ENCODE results near the gene LDLRAD3.

Gene LDLRAD3

DNA sequence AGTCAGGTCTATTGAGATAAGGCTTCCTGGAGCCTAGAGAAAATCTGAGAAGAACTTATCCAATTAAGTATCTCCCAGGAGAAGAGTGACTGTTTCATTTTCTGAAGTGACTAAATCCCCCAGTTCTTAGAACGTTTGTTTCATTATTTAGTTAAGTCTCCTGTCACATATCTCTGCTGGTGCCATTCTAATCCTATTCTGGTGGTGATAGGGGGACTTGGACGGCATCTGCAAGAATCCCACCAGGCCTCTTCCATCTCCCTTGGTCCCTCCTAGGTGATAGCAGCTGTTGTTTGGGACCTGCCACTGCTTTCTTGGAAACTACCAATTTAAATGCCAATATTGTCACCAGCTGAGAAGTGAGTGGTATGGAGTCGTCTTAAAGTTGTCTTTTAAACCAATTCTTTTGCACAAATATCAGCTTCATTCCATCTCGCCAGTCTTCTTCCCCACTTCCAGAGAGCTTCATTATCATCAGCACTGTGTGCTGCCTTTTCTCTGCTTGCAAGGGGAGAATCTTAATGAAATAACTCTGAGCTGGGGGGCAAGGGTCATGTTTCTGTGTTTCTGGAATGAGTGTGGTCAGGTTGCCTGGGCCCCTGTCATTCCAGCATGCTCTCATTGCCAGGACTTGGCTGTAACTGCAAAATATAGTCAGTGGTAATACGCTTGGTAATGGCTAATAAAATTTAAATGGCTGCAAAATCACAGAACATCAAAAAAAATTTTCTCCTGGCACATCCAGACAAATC is 104.8 kb downstream of the LDLRAD3 start:
- H3K9me3 ChIP-seq (ENCODE audit: control extremely low read depth in 1 of 5, control insufficient read depth in 4 of 5, insufficient read depth in 2 of 5, low read depth in 1 of 5, low read length in 4 of 5): peaks cover 0 to 2% (median 0%) of the 10 kb centered on the region in 5 experiments
- ChIA-PET POLR2A (no interaction called here), CTCF (interaction anchor here (1.3 to 2.4 kb wide), 4 partner anchors 8 to 83 kb away, joined by 4 to 7 read pairs (median 4); no protein-coding TSS in a partner anchor)
- DNase-seq: no peak
- H3K4me1 ChIP-seq (ENCODE audit: control extremely low read depth in 1 of 4, control insufficient read depth in 4 of 4, insufficient read depth in 4 of 4, low read length in 3 of 4): peaks cover 0 to 6% (median 3%) of the 10 kb centered on the region in 4 experiments
- H3K4me3 ChIP-seq (ENCODE audit: control insufficient read depth in 1 of 7, extremely low read depth in 1 of 7, insufficient read depth in 4 of 7, low read depth in 2 of 7, low read length in 6 of 7): no peak overlapping the region
- 83% methylated on average over 1 of the region's 5 CpGs for WGBS (ENCODE audit: insufficient coverage)
- peaks cover 0 to 5% (median 0%) of the 10 kb centered on the region in 5 experiments for H3K27me3 ChIP-seq (replicated peaks in 2 of 5; ENCODE audit: control insufficient read depth in 4 of 5, insufficient read depth in 5 of 5, low read length in 4 of 5)
- H3K36me3 ChIP-seq (ENCODE audit: control insufficient read depth in 4 of 4, insufficient read depth in 4 of 4, low read length in 3 of 4): no peaks in the 10 kb centered on the region
- no peak overlapping the region for H3K27ac ChIP-seq (ENCODE audit: insufficient read depth in 1 of 2, low read depth in 1 of 2, low read length in 2 of 2, poor library complexity in 1 of 2, severe bottlenecking in 2 of 2)

DNA sequence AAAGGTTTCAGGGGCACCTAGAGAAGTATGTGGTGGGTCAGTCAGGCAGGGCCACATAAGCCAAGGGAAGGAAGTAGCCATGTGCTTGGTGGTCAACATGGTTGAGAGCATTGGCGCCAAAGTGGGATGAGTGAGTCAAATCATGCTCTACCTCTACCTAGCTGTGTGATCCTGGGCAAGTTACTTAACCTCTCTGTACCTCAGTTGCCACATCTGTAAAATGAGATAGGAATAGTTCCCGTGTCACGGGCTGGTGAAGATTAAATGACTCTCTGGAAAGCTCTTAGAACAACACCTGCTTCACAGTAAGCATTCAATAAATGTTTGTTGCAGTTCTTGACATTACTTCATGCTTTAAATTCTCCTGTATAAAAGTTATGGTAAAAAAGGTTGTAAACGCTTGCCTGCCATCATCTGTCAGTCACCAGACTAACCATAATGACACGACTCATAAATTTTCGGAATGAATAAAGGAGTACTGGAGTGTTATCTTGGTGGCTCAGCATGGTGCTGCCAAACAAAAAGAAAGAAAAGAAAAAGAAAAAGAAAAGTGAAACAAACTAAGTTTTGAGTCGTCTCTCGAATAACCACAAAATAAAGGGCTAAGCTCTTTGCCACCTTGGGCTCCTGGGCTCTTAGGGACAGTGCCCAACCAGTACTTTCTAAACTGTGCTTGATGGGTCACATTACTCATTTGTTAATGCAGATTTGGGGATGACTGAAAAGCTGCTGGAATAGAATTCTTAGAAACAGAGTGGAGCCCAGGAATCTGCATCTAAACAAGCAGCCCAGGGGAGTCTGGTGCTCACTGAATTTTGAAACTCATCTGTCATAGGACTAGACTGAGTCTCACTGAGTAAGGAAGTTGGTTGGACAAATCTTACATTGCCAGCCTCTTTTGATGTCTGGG is 107.6 kb downstream of the LDLRAD3 start:
- DNase-seq: no peak
- Histone ChIP-seq H3K4me3 (ENCODE audit: control insufficient read depth in 1 of 7, extremely low read depth in 1 of 7, insufficient read depth in 4 of 7, low read depth in 2 of 7, low read length in 6 of 7) (no peak overlapping the region), H3K36me3 (ENCODE audit: control insufficient read depth in 4 of 4, insufficient read depth in 4 of 4, low read length in 3 of 4) (no peaks in the 10 kb centered on the region), H3K27ac (ENCODE audit: insufficient read depth in 1 of 2, low read depth in 1 of 2, low read length in 2 of 2, poor library complexity in 1 of 2, severe bottlenecking in 2 of 2) (no peak overlapping the region), H3K27me3 (replicated peaks in 2 of 5; ENCODE audit: control insufficient read depth in 4 of 5, insufficient read depth in 5 of 5, low read length in 4 of 5) (peaks cover 0 to 6% (median 0%) of the 10 kb centered on the region in 5 experiments), H3K9me3 (ENCODE audit: control extremely low read depth in 1 of 5, control insufficient read depth in 4 of 5, insufficient read depth in 2 of 5, low read depth in 1 of 5, low read length in 4 of 5) (peaks cover 0 to 2% (median 0%) of the 10 kb centered on the region in 5 experiments), H3K4me1 (ENCODE audit: control extremely low read depth in 1 of 4, control insufficient read depth in 4 of 4, insufficient read depth in 4 of 4, low read length in 3 of 4) (no peaks in the 10 kb centered on the region)
- ChIA-PET CTCF (interaction anchor here (1.4 kb wide), 1 partner anchor 11 kb away, joined by 5 read pairs; no protein-coding TSS in a partner anchor), POLR2A (no interaction called here)
- 89% methylated on average over 5 of the region's 8 CpGs for WGBS (ENCODE audit: insufficient coverage)

DNA sequence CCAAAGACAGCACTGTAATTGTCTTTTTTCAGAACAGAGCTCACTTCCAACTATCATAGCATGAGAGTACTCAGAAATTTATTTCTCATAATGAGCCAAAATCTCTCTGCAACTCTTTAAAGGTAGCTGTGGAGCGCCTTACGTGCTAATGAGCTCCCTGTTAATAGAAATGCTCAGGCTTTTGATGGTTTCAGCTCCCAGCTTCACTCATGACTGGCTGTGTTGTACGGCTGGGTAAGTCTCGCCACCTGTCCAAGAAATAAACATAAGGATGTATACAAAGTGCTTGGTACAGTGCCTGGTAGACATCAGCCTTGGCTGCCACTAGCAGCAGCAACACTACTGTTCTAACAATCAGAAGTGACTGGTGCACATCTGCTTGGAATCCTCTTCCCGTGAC is 109.4 kb downstream of the LDLRAD3 start:
- Histone ChIP-seq H3K9me3 (ENCODE audit: control extremely low read depth in 1 of 5, control insufficient read depth in 4 of 5, insufficient read depth in 2 of 5, low read depth in 1 of 5, low read length in 4 of 5) (peaks cover 0 to 2% (median 0%) of the 10 kb centered on the region in 5 experiments), H3K36me3 (ENCODE audit: control insufficient read depth in 4 of 4, insufficient read depth in 4 of 4, low read length in 3 of 4) (no peaks in the 10 kb centered on the region), H3K4me3 (ENCODE audit: control insufficient read depth in 1 of 7, extremely low read depth in 1 of 7, insufficient read depth in 4 of 7, low read depth in 2 of 7, low read length in 6 of 7) (no peak overlapping the region), H3K4me1 (ENCODE audit: control extremely low read depth in 1 of 4, control insufficient read depth in 4 of 4, insufficient read depth in 4 of 4, low read length in 3 of 4) (no peaks in the 10 kb centered on the region), H3K27ac (ENCODE audit: insufficient read depth in 1 of 2, low read depth in 1 of 2, low read length in 2 of 2, poor library complexity in 1 of 2, severe bottlenecking in 2 of 2) (no peak overlapping the region), H3K27me3 (replicated peaks in 2 of 5; ENCODE audit: control insufficient read depth in 4 of 5, insufficient read depth in 5 of 5, low read length in 4 of 5) (peaks cover 0 to 7% (median 0%) of the 10 kb centered on the region in 5 experiments)
- no peak for DNase-seq
- POLR2A ChIA-PET: no interaction called here
- CTCF ChIA-PET: interaction anchor here (0.7 to 1.4 kb wide), 5 partner anchors 8 to 19 kb away, joined by 3 to 5 read pairs (median 4); no protein-coding TSS in a partner anchor
- 100% methylated on average over 5 of the region's 5 CpGs for WGBS (ENCODE audit: insufficient coverage)

DNA sequence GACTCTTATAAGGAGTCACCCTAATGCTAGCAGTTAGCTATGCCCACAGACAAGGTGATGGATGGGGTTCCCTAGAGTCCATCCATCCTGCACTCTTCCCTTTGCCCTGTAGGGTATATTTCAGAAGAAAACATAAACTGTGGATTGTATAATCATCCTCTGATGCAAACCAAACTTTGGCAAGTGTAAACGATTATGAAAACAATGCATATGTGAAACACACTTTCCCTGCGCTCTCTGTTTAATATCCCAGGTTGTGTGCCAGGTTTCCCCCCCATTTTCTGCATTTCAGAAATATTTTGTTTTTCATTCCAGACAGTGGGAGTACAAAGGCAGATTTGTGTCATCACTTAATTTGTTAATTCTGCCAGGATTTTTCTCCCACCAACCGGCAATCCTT is 110.0 kb downstream of the LDLRAD3 start:
- ChIA-PET POLR2A (no interaction called here), CTCF (interaction anchor here (0.5 to 1.1 kb wide), 3 partner anchors 8 to 154 kb away, joined by 3 to 4 read pairs (median 3); no protein-coding TSS in a partner anchor)
- 94% methylated on average over 3 of the region's 3 CpGs for WGBS (ENCODE audit: insufficient coverage)
- Histone ChIP-seq H3K27me3 (replicated peaks in 2 of 5; ENCODE audit: control insufficient read depth in 4 of 5, insufficient read depth in 5 of 5, low read length in 4 of 5) (peaks cover 0 to 7% (median 0%) of the 10 kb centered on the region in 5 experiments), H3K4me1 (ENCODE audit: control extremely low read depth in 1 of 4, control insufficient read depth in 4 of 4, insufficient read depth in 4 of 4, low read length in 3 of 4) (no peaks in the 10 kb centered on the region), H3K36me3 (ENCODE audit: control insufficient read depth in 4 of 4, insufficient read depth in 4 of 4, low read length in 3 of 4) (no peaks in the 10 kb centered on the region), H3K27ac (ENCODE audit: insufficient read depth in 1 of 2, low read depth in 1 of 2, low read length in 2 of 2, poor library complexity in 1 of 2, severe bottlenecking in 2 of 2) (no peak overlapping the region), H3K9me3 (ENCODE audit: control extremely low read depth in 1 of 5, control insufficient read depth in 4 of 5, insufficient read depth in 2 of 5, low read depth in 1 of 5, low read length in 4 of 5) (peaks cover 0 to 2% (median 0%) of the 10 kb centered on the region in 5 experiments), H3K4me3 (ENCODE audit: control insufficient read depth in 1 of 7, extremely low read depth in 1 of 7, insufficient read depth in 4 of 7, low read depth in 2 of 7, low read length in 6 of 7) (no peak overlapping the region)
- no peak for DNase-seq

DNA sequence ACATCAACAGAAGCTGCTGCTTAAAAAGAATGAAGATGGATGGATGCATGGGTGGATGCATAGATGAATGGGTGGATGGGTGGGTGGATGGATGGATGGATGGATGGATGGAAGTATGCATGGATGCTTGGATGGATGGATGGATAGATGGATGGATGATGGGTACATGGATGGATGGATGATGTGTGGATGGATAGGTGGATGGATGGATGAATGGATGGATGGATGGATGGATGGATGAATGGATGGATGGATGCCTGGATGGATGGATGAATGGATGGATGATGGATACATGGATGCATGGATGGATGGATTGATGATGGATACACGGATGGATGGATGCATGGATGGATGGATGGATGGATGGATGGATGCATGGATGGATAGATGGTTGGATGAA is 110.8 kb downstream of the LDLRAD3 start:
- ChIA-PET CTCF (interaction anchor here (0.5 kb wide), 1 partner anchor 243 kb away, joined by 3 read pairs; no protein-coding TSS in a partner anchor), POLR2A (no interaction called here)
- Histone ChIP-seq H3K27ac (ENCODE audit: insufficient read depth in 1 of 2, low read depth in 1 of 2, low read length in 2 of 2, poor library complexity in 1 of 2, severe bottlenecking in 2 of 2) (no peak overlapping the region), H3K4me3 (ENCODE audit: control insufficient read depth in 1 of 7, extremely low read depth in 1 of 7, insufficient read depth in 4 of 7, low read depth in 2 of 7, low read length in 6 of 7) (no peak overlapping the region), H3K9me3 (ENCODE audit: control extremely low read depth in 1 of 5, control insufficient read depth in 4 of 5, insufficient read depth in 2 of 5, low read depth in 1 of 5, low read length in 4 of 5) (peaks cover 0 to 6% (median 0%) of the 10 kb centered on the region in 5 experiments), H3K27me3 (replicated peaks in 2 of 5; ENCODE audit: control insufficient read depth in 4 of 5, insufficient read depth in 5 of 5, low read length in 4 of 5) (peaks cover 0 to 9% (median 0%) of the 10 kb centered on the region in 5 experiments), H3K4me1 (ENCODE audit: control extremely low read depth in 1 of 4, control insufficient read depth in 4 of 4, insufficient read depth in 4 of 4, low read length in 3 of 4) (no peaks in the 10 kb centered on the region), H3K36me3 (ENCODE audit: control insufficient read depth in 4 of 4, insufficient read depth in 4 of 4, low read length in 3 of 4) (no peaks in the 10 kb centered on the region)
- WGBS (ENCODE audit: insufficient coverage): 88% methylated on average over 1 of the region's 1 CpG
- no peak for DNase-seq

DNA sequence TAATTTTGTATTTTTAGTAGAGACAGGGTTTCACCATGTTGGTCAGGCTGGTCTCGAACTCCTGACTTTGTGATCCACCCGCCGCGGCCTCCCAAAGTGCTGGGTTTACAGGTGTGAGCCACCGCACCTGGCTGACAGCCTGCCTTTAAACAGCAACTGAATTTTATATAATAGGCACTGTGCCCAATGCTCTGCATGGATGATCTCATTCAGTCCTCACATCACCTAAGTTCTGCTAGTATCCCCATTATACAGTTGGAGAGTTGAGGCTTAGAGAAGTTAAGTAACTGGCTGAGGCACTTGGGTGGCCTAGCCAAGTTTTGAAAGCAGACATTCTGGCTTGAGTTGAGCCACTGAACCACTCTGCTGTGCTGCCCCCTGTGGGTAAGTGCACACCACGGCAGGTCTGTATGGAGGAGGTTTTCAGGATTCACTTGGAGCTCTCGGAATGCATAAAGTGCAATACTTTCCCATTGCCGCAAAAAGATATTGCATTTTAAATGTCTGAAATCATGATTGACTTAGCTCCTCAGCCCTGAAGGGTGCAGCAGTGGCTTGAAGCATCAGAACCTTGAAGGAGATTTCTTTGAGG is 112.4 kb downstream of the LDLRAD3 start:
- H3K27ac ChIP-seq (ENCODE audit: insufficient read depth in 1 of 2, low read depth in 1 of 2, low read length in 2 of 2, poor library complexity in 1 of 2, severe bottlenecking in 2 of 2): no peak overlapping the region
- H3K27me3 ChIP-seq (replicated peaks in 2 of 5; ENCODE audit: control insufficient read depth in 4 of 5, insufficient read depth in 5 of 5, low read length in 4 of 5): peaks cover 0 to 4% (median 0%) of the 10 kb centered on the region in 5 experiments
- no peaks in the 10 kb centered on the region for H3K36me3 ChIP-seq (ENCODE audit: control insufficient read depth in 4 of 4, insufficient read depth in 4 of 4, low read length in 3 of 4)
- POLR2A ChIA-PET: no interaction called here
- H3K9me3 ChIP-seq (ENCODE audit: control extremely low read depth in 1 of 5, control insufficient read depth in 4 of 5, insufficient read depth in 2 of 5, low read depth in 1 of 5, low read length in 4 of 5): peaks cover 0 to 8% (median 0%) of the 10 kb centered on the region in 5 experiments
- CTCF ChIA-PET: interaction anchor here (1.3 to 1.5 kb wide), 3 partner anchors 8 to 76 kb away, joined by 3 to 8 read pairs (median 4); no protein-coding TSS in a partner anchor
- H3K4me3 ChIP-seq (ENCODE audit: control insufficient read depth in 1 of 7, extremely low read depth in 1 of 7, insufficient read depth in 4 of 7, low read depth in 2 of 7, low read length in 6 of 7): no peak overlapping the region
- no peaks in the 10 kb centered on the region for H3K4me1 ChIP-seq (ENCODE audit: control extremely low read depth in 1 of 4, control insufficient read depth in 4 of 4, insufficient read depth in 4 of 4, low read length in 3 of 4)
- 100% methylated on average over 5 of the region's 8 CpGs for WGBS (ENCODE audit: insufficient coverage)
- peak in 2 of 3 donors; percentile 21 to 22 for DNase-seq

Measured in common myeloid progenitor, CD34-positive (primary cell).